Stimulated activated CD8-positive, alpha-beta memory T cell treated with anti-CD3 and anti-CD28 coated beads, Interleukin-12 subunit alpha, Interleukin-12 subunit beta, amount 100 ng/mL, for 24 hours (primary cell): Measurements from ENCODE around the gene TBC1D14.
"Not testable (repeated sequence)": the region's sequence is repeated elsewhere in the genome, so short reads cannot be mapped to it uniquely, and the experiment has no call there.

Experiments used
- DNase-seq: peaks from one replicate; pipeline ENCODE4 v3.0.0-alpha.2; 2020; ENCODE audit errors: extremely low read depth

Gene TBC1D14

DNA sequence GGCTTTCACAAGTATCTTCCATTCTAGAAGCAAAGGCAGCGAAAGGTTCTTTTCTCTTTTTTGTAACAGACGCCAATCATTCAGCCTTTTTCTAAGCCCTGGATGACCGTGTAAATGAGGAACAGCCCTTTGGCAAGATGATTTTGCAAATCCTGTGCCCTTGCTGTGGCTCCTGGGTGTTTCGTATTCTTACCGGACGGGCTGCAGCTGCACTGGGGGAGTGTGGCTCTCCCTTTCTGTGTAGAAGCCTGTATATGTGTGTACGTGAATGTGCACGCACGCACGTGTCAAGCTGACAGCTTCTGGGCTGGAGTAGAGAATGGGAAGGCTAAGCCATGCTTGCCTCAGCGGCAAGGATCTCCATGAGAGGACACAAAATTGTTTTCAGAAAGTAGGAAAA lies 150.0 kb downstream of the TBC1D14 start:
- no peak for DNase-seq

DNA sequence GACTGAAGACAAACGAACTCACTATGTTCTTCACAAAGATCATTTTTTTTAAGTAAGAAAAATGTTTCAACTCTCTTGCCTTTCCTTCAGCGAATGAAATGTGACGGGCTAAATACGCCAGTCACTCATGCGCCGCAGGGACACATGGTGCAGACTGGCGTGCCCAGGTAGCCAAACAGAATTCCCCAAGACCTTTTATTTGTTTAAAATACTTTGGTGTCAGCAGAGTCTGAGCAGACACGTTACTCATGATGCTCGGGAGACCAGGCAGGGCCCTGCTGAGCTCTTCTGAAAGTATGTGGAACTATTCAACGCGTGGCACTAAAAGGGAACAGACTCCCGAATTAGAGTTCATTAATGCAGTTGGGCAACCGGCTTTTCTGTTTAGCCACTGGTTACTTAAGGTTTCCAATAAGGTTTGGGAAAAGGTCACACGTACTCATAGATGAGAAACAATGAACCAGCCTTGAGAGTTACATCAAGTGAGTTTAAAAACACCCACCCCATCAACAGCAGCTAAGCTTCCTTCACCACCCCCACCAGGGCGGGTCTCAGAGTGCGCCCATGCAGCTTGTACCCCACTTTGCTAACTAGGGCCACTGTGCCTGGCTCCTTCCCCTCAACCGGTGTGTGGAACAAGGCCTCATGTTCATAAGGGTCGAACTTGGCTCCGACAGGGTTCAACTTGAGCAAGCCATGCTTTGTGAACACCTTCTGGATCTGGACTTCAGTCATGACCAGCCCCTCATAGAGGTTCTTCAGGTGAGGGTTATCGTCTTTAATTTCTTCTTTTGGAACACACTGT lies 150.9 kb downstream of the TBC1D14 start:
- DNase-seq = no peak

DNA sequence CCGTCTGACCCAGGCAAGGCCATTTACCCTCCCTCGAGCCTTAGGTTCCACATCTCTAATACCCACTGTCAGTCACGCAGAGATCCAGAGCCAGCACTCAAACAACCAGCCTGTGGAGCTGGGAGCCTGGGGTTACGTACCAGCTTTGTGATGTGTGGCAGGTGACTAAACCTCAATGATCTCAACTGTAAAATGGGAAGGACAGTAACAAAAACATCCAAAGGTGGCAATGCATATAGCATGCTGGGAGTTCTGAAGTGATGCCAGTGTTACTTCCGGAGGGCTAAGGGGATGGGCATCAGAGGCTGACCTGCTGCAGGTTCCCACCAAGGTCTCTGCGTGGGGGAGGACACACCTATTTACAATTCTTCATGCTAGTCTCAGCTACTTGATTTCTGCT lies 152.2 kb downstream of the TBC1D14 start:
- DNase-seq = no peak

DNA sequence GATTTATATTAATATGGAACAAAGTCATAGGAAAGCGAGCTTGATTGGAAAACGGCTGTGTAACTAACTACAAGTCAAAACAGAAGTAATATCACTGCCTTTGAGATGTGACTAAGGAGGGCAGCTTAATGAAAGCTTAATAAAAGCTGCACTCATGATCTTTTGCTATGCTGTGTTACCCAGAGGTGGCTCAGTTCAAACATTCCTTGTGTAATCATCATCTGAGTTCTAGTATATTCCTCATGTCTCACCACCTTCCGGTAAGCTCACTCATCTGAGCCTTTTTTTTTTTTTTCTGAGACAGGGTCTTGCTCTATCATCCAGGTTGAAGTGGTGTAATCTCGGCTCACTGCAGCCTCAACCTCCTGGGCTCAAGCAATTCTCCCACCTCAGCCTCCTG lies 153.2 kb downstream of the TBC1D14 start:
- DNase-seq = no peak

DNA sequence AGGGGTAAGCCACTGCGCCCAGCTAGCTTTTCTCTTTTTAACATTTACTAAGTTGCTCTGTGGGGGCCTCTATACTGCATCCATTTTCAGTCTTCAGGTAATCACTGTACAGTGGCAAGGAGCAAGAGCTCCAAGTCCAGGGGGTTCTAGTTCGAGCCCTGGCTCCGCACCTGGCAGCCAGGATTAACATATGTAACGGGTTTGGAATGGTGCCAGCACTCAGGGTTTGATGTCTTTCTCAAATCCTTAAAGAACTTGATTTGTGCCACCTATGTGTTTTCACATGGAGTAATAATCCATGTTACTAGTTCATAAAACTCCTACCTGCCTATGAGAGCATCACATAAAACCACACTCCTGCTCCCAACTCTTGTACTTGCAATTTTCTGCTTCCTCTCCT lies 153.7 kb downstream of the TBC1D14 start:
- no peak for DNase-seq

DNA sequence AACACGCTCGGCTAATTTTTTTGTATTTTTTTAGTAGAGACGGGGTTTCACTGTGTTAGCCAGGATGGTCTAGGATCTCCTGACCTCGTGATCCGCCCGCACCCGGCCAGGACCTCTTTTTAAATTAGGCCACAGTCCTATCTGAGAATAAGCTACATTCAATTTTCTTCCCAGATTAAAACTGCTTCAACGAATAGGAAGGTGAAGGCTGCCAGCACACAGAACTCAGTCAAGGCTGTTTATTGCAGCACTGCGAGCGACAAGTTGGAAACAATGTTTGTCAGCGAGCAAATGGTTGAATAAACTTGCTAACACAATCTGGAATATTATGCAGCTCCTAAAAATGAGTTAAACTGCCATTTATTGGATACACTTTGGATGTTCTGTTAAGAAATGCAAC lies 156.4 kb downstream of the TBC1D14 start:
- DNase-seq = no peak

DNA sequence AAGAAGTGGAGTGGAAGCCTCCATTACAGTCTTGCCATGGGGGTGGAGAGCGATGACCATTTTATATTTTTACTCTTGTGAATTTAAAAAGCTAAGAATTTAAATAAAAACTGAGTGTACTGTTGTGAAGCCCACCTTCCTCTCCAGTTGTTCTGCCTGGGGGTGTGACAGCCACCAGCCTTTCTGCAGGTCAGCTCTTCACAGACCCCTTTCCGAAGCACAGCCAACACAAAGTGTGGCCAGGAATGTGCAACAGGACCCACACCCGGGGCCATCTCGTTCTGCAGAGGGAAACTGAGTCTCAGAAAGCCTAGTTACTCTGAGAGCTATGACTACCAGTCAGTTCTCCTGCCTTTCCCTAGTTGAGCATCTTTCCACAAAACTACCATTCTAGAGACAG lies 156.9 kb downstream of the TBC1D14 start:
- no peak for DNase-seq

DNA sequence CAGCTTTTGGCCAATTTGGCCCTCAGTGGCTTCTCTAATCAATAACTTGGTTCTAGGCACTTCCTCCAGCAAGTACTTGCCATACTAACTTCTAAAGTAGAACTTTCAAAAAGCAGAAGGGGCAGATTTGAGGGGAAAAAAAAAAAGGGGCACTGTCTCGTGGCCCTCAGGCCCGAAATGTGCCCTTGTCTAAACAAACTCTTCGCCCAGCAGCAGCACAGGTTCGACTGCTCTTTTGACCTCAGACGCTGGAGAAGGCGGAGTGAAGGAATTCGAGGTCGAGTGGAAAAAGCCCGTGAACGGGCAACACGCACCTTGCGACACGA lies 157.5 kb downstream of the TBC1D14 start:
- no peak for DNase-seq

DNA sequence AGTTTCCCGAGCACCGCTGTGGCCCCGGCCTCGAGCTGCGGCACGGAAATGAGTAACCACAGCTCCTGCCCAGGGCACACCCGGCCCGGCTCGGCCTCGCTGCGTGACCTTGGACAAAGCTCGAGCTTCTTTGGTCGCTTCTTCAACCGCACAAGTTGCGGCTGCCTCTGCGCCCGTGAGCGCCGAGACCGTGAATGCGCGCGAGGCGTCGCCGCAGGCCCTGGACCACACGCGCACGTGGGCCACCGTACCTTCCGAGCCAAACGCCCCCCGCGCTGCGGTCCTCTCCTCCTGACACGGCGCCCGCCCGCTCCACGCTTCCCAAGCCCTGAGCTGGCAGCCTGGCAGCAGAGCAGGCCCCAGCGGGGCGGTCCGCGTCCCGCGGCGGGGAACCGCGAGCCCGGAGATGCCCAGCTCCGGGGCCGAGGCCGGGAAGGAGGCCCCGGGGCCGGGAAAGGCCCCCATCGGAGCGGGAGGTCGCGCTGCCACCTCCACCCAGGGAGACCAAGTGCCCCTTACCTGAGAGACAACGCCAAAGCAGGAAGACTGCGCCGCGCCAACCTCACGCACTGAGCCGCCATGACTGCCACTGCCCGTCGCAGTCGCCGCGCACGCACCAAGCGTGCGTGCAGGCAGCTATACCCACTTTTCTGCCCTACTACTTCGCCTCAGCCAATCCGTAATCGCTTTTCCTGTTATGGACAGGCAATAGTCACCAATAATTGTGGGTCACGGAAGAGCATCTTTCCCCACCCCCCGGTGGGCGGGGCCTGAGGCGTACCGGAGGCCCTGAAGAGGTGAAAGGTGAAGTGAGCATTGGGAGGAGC lies 158.0 kb downstream of the TBC1D14 start, which contains the start of gene GRPEL1:
Gene GRPEL1, minus strand, starts transcription at position 613 of the 827 bp plus-strand sequence. Its CDS starts 32 bp downstream, at position 581.
- peak; percentile 100 for DNase-seq

DNA sequence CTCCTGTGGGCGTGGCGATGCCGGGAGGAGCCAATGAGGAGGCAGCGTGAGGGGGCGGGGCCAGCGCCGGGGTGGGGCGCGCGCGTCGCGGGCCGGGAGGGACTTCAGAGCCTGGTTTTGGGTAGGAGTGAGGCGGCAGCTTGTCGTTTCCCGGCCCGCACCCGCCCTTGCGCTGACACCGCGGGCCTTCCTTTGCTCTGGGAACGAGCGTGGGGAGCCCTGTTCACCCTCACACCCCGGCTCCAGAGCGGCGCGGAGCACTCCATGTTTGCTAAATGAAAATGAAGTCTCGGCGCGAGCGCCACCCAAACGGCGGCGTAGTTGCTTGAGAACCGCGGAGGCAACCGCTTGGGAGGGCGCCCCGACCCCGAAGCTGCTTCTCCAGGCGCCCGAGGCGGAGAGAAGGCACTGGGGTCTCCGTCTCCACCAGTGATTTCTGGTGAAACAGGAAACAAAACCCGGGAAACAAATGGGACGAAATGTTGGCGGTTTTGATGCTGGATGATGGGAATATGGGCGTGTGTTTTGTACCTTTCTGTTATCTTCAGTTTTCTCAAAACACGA lies 158.7 kb downstream of the TBC1D14 start:
- no peak for DNase-seq

DNA sequence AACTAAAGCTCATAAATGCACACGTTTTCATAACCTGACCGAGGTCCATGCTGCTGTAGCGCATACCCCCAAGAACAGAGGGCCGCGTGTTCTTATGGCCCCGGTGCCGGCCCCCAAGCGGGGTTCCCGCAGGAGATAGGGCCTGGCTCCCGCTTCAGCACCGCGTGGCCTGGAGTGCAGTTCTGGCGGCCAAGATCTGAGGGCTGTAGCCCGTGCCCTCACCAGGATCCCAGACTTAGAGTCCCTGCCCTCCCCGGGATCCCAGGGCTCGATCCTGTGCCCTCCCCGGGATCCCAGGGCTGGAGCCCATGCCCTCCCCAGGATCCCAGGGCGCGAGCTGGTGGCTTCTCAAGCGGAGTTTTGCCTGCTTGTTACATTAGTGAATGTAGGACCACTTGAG lies 159.3 kb downstream of the TBC1D14 start:
- DNase-seq = no peak

DNA sequence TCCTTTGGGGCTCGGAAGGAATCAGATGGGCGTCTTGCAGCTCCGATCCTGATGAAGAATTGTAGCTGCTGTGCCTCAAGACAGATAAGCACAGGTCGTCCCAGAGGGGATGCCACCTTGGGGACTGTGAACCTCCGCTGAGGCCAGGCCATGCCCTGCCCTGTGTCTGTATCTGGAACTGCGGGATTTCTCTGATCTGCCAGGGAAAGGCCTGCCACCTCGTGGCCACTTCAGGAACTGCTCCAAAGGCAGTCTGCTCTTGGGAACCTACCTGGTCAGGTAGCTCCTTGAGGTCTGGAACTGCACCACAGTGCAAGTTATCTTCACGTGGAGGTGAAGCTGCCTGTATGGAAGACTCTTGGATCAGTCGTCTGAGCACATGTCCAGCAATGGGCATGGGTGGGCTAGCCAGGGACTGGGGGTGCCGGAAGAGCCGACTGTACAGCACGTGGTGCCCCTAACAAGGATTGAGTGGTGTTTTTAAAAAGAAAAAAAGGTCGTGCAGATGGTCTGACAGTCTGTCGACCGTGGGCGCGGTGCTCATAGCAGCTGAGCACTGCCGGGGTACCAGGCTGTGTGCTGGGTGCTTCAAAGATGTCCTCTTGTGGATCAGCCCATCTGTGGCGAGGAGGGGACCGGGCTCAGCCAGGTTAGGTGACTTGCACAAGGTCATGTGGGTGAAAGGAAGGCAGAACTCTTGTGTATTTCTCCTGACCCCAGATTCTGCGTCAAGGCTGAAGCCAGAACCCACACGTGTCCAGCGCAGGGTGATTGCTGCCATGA lies 161.3 kb downstream of the TBC1D14 start:
- peak; percentile 51 for DNase-seq

DNA sequence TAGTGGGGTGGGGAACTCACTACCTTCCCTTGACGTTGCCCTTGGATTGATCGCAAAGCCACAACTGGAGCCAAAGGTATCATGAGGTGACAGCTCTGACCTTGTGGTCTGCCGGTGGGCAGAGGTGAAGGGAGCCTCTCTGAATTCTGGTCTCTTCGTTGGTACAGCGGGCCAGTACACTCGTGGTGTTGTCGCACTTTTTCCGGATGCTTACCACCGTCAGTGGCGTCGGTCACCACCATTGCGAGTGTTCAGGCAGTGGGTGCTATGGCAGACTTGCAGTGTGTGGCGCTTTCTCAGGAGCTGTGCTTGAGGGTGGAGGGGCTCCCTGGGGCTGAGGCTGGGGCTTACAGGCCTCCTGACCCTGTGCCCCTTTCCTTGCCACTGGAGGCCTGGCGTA lies 163.4 kb downstream of the TBC1D14 start:
- no peak for DNase-seq

DNA sequence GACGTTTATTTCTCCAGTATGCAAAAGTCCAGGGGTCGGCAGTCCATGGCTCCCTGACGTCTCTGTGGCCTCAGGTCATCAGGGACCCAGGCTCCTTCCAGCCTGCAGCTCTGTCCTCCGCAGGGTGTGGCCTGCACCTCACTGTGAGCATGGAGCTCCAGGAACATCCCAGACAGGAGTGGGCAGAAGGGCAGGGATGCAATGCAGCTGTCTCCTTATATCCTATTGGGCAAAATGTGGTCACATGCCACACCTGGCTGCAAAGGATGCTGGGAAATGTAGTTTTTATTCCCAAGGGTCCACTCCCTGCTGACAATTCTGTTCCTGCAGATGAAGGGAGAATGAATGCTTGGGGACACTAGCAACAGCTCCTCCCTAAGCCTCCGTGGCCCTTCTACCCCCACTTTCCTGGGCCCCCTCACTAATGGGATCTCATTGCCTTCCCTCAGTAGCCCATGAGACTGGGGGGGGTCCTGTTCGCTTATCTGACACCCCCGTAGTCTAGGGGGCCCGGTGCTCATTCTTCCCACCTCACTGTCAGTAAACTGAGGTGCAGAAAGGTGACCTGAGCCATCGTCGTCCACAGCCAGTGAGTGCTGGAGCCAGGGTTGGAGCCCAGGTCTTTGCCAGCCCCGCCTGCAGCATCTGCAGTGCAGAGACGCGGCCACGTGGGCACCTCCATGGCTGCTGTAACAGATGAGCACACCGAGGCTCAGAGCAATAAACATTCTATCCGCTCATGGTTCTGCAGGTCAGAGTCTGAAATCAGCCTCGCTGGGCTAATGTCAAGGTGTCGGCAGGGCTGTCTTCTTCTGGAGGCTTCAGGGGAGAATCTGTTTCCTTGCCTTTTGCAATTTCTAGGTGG lies 164.1 kb downstream of the TBC1D14 start:
- no peak for DNase-seq

DNA sequence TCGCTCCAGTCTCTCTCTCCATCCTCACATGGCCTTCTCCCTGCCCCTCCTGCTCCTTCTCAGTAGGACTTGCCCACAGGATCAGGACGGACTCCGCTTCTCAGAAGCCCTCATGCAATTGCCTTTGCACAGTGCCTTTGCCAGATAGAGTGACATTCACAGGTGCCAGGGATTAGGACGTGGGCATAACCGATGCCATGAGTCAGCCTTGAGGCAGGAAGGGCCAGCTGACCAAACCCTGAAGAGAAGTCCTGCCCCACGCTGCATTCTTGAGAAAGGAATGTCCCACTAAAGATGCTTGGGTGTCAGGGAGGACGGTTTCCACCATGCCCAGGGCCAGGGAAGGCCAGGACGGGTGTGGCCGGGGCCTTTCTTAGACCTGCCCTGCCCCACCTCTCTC lies 164.8 kb downstream of the TBC1D14 start:
- DNase-seq = no peak

DNA sequence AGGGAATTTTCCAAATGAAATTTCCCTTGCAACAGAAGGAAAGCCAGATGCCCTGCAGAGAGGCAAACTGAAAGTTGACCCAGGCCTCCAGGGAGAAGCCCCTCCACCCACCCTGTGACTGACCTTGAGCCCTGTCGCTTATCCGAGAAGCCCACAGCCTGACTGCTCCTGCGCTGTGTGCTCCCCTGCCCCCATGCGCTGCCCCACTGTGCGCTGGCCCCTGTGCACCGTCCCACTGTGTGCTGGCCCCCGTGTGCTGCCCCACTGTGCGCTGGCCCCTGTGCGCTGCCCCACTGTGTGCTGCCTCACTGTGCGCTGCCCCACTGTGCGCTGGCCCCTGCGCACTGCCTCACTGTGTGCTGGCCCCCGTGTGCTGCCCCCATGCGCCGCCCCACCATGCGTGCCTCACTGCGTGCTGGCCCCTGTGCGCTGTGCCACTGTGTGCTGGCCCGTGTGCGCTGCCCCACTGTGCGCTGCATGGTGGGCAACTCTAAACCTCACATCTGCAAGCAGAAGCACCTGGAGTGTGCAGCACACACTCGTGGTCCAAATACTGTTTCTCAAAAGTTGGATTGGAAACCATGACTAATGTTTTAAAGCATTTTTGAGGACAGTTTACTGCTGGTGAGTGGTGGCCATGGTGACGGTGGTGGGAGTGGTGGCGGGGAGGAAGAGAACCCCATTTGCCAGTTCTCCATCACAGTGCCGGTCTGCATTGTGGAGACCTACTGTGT lies 166.5 kb downstream of the TBC1D14 start:
- DNase-seq = no peak

DNA sequence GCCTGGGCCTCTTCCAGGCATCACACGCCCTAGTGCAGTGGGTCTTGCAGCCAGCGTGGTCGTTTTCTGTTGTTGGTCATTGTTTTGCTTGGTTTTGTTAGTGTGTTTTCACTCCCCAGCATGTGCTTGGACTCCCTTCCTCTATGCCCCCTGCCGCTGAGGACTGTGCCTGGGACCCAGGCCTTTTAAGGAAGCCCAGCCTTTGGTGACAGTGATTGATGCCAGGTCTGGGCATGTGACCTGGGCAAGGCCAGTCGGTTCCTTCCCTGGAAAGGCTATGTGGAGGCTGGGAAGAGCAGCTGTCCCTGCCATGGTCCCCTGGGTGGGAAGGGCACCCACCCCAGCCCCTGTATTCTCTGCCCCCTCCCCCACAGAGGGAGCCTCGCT lies 167.1 kb downstream of the TBC1D14 start:
- no peak for DNase-seq

DNA sequence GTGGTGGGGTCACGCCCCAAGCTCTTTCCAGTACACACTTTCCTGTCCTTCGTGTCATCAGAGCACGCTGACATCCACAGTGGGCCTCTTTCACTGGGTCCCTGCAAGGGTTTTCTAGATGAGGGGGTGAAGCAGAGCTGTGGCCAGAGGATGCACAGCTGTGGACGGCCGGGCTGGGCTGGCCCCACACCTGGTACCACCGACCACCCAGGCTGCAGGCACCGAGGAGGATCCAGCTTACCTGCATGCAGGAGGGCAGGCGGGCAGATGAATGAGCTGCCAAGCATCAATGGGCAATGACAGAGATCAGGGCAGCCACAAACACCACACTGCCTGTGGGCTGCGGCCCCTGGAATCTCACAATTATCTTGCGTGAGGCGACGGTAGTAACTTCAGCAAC lies 167.7 kb downstream of the TBC1D14 start:
- DNase-seq = no peak

DNA sequence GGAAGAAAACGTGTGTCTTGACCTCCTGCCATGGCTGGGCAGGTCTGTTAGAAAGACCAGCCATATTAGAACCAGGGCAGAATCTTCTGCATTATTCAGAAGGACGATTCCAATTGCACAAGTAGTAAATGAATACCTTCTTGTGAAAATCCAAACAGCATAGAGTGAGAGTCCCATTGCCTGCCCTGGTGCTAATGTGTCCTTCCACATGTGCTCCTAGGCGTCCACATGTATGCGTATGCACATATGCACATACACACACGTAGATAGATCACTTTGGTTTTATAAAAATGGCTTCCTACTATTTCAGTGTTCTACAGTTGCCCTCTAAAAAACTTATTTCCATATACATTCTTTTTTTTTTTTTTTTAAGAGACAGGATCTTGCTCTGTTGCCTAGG lies 168.4 kb downstream of the TBC1D14 start:
- DNase-seq = no peak

DNA sequence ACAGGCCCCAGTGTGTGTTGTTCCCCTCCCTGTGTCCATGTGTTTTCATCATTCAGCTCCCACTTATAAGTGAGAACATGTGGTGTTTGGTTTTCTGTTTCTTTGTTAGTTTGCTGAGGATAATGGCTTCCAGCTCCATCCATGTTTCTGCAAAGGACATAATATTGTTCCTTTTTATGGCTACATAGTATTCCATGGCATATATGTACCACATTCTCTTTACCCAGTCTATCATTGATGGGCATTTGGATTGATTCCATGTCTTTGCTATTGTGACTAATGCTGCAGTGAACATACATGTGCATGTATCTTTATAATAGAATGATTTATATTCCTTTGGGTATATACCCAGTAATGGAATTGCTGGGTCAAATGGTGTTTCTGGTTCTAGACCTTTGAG lies 169.9 kb downstream of the TBC1D14 start:
- DNase-seq = not testable (repeated sequence)
